Measurements from ENCODE around the gene SMC6. TPM values are rescaled to one million over a fixed set of nuclear protein-coding genes. Genes with fewer than 3 reads are reported as not detected.

The SMC6 gene
- polyA plus RNA-seq, 1 of the 3 experiments (the other 2 are of a cell fraction), result 6.5 TPM

- Histone ChIP-seq H3K27ac (ENCODE audit: low read depth in 2 of 2, low read length in 1 of 2) (peak overlapping the region in 1 of 2 experiments; percentile 59; a peak in 3 of 4 replicates), H4K20me1 (ENCODE audit: insufficient read depth) (no peaks in the 10 kb centered on the region)
Observed at GRCh38 chr2:17672583-17673317, 80.9 kb downstream of the SMC6 start.

More at GRCh38 chr2:17672583-17673317, 80.9 kb downstream of the SMC6 start:
- H3K4me2 ChIP-seq, result no peak overlapping the region
- H3K9me2 ChIP-seq, result no peaks in the 10 kb centered on the region
- no peaks in the 10 kb centered on the region for H3K27me3 ChIP-seq (ENCODE audit: insufficient read depth)
- peaks cover 5 to 10% of the 10 kb centered on the region in 2 experiments; a peak in 1 of 4 replicates for H3K4me1 ChIP-seq (ENCODE audit: control insufficient read depth in 1 of 2, insufficient read depth in 2 of 2, low read depth in 1 of 2, low read length in 1 of 2)
- H3K4me3 ChIP-seq (ENCODE audit: low read depth in 2 of 2, low read length in 1 of 2), result no peak overlapping the region
- TF ChIP-seq TEAD4 (IDR thresholded peaks at IDR 0.05; ENCODE audit: borderline replicate concordance, insufficient read depth) (0 out of 2 replicates have a peak, but pooled peaks have one; percentile 14), CTCF (IDR thresholded peaks at IDR 0.05) (0 out of 2 replicates have a peak, but pooled peaks have one; percentile 28), REST (IDR thresholded peaks at IDR 0.05; ENCODE audit: low read depth, low read length) (no peak), PBX3 (IDR thresholded peaks at IDR 0.05) (peak; percentile 78), JUND (IDR thresholded peaks at IDR 0.05) (peak; percentile 64), TAF1 (IDR thresholded peaks at IDR 0.05; ENCODE audit: borderline replicate concordance, low read depth, low read length) (no peak), POLR2AphosphoS5 (IDR thresholded peaks at IDR 0.05; ENCODE audit: low read depth, low read length) (peak; percentile 41; the same call in 1 of the 2 replicates), YY1 (IDR thresholded peaks at IDR 0.05; ENCODE audit: low read depth) (no peak), FOSL2 (IDR thresholded peaks at IDR 0.05; ENCODE audit: borderline replicate concordance, low read depth) (peak; percentile 68), TCF12 (IDR thresholded peaks at IDR 0.05) (peak; percentile 20; the same call in 1 of the 2 replicates)
- no peaks in the 10 kb centered on the region for H3K79me2 ChIP-seq (ENCODE audit: insufficient read depth)
- CTCF ChIA-PET, result interaction anchor here (0.9 to 23.7 kb wide), 12 partner anchors 8 to 916 kb away, joined by 3 to 471 read pairs (median 9); no protein-coding TSS in a partner anchor
- peaks cover 47 to 61% of the 10 kb centered on the region in 2 experiments for H3K36me3 ChIP-seq (replicated peaks in 1 of 2; ENCODE audit: control insufficient read depth in 1 of 2, insufficient read depth in 2 of 2, low read length in 1 of 2)
- H3F3A ChIP-seq (replicated peaks; ENCODE audit: insufficient read depth), result peaks cover 33% of the 10 kb centered on the region
- H3K9me3 ChIP-seq, result no peaks in the 10 kb centered on the region
- H2AFZ ChIP-seq (ENCODE audit: low read depth), result no peak overlapping the region
- POLR2A ChIA-PET, result no interaction called here
- 67% methylated on average over 7 of the region's 7 CpGs for WGBS (ENCODE audit: low lambda C conversion rate)
- no peak overlapping the region for H3K9ac ChIP-seq
- no peak for DNase-seq
